ENCODE results near the gene ROPN1L. TPM values are rescaled to one million over a fixed set of nuclear protein-coding genes. Genes with fewer than 3 reads are reported as not detected.

ROPN1L gene
- total and polyA plus RNA-seq, 2 of the 13 experiments (the other 11 are each of a cell fraction or from before 2014, with no cell fraction given): not detected

- TF ChIP-seq ZNF883 (CRISPR knock-in tag; IDR thresholded peaks at IDR 0.05; ENCODE audit: not compliant biosample characterization) (no peak), PITX1 (CRISPR knock-in tag; IDR thresholded peaks at IDR 0.05) (no peak)
Measured at GRCh38 chr5:10420932-10421331, 20.7 kb upstream of the ROPN1L start (continued).

- intact Hi-C loops (cut with micrococcal nuclease; ENCODE audit: unreplicated experiment): no loop called here
- TF ChIP-seq ZNF652 (CRISPR knock-in tag; IDR thresholded peaks at IDR 0.05; ENCODE audit: borderline replicate concordance, low read depth): no peak
- TF ChIP-seq NFE2L2 (IDR thresholded peaks at IDR 0.05; ENCODE audit: low read length): peak; percentile 48; the same call in 1 of the 2 replicates
- Histone ChIP-seq H3K27me3 (ENCODE audit: control insufficient read depth in 1 of 2, insufficient read depth in 2 of 2, low read length in 2 of 2) (no peaks in the 10 kb centered on the region), H3K9me3 (ENCODE audit: low read length) (no peaks in the 10 kb centered on the region), H3K9ac (ENCODE audit: insufficient read depth, low read depth, low read length) (no peak overlapping the region), H4K20me1 (ENCODE audit: insufficient read depth, low read length) (no peaks in the 10 kb centered on the region), H3K79me2 (ENCODE audit: insufficient read depth, low read length) (no peaks in the 10 kb centered on the region), H3K4me1 (ENCODE audit: insufficient read depth, low read length) (no peaks in the 10 kb centered on the region), H3K36me3 (replicated peaks in 1 of 2; ENCODE audit: control insufficient read depth in 1 of 2, insufficient read depth in 2 of 2, low read length in 2 of 2) (peaks cover 13 to 73% of the 10 kb centered on the region in 2 experiments), H3K27ac (ENCODE audit: extremely low read length, insufficient read depth, low read length) (no peak overlapping the region), H3K4me3 (replicated peaks in 1 of 3; ENCODE audit: insufficient read depth in 1 of 3, low read depth in 2 of 3, low read length in 3 of 3) (no peak overlapping the region), H3K4me2 (ENCODE audit: low read depth, low read length) (no peak overlapping the region), H2AFZ (ENCODE audit: low read length) (no peak overlapping the region)
- ATAC-seq (no peak), DNase-seq (ENCODE audit: low spot score) (no peak), FAIRE-seq (no peak)
- POLR2A ChIA-PET: no interaction called here
- CTCF ChIA-PET (ENCODE audit: low intra/inter-chr PET ratio, low total read pairs): no interaction called here
- in situ Hi-C loops (cut with HindIII; ENCODE audit: extremely low pct_ligation_motif_present, low pct_unique_long_range_greater_than_20kb): no loop called here
- BruUV-seq (replicated peaks): no TSS peak
- WGBS (ENCODE audit: low lambda C conversion rate): 97% methylated on average over 12 of the region's 12 CpGs
Measured at GRCh38 chr5:10421896-10422691, 19.6 kb upstream of the ROPN1L start.

- Histone ChIP-seq H3K4me2 (ENCODE audit: low read depth, low read length) (no peak overlapping the region), H3K9me3 (ENCODE audit: low read length) (no peaks in the 10 kb centered on the region), H3K9ac (ENCODE audit: insufficient read depth, low read depth, low read length) (no peak overlapping the region), H3K27ac (ENCODE audit: extremely low read length, insufficient read depth, low read length) (no peak overlapping the region), H3K4me3 (replicated peaks in 1 of 3; ENCODE audit: insufficient read depth in 1 of 3, low read depth in 2 of 3, low read length in 3 of 3) (no peak overlapping the region), H2AFZ (ENCODE audit: low read length) (no peak overlapping the region), H3K36me3 (replicated peaks in 1 of 2; ENCODE audit: control insufficient read depth in 1 of 2, insufficient read depth in 2 of 2, low read length in 2 of 2) (peaks cover 12 to 75% of the 10 kb centered on the region in 2 experiments), H3K4me1 (ENCODE audit: insufficient read depth, low read length) (no peaks in the 10 kb centered on the region), H3K79me2 (ENCODE audit: insufficient read depth, low read length) (no peaks in the 10 kb centered on the region), H3K27me3 (ENCODE audit: control insufficient read depth in 1 of 2, insufficient read depth in 2 of 2, low read length in 2 of 2) (no peaks in the 10 kb centered on the region), H4K20me1 (ENCODE audit: insufficient read depth, low read length) (no peaks in the 10 kb centered on the region)
- TF ChIP-seq ISX (CRISPR knock-in tag; conservative IDR thresholded peaks at IDR 0.05) (no peak), SMC3 (IDR thresholded peaks at IDR 0.05; ENCODE audit: low read length) (no peak), HNF4A (CRISPR knock-in tag; IDR thresholded peaks at IDR 0.05) (no peak), TFAP4 (IDR thresholded peaks at IDR 0.05; ENCODE audit: borderline replicate concordance, low read depth) (no peak), FLYWCH1 (CRISPR knock-in tag; IDR thresholded peaks at IDR 0.05) (no peak), MAZ (IDR thresholded peaks at IDR 0.05; ENCODE audit: borderline replicate concordance, low read depth, low read length) (no peak), MAZ (CRISPR knock-in tag; IDR thresholded peaks at IDR 0.05; ENCODE audit: low read depth) (no peak), ELF4 (CRISPR knock-in tag; IDR thresholded peaks at IDR 0.05; ENCODE audit: borderline replicate concordance) (no peak), THAP7 (CRISPR knock-in tag; IDR thresholded peaks at IDR 0.05) (no peak), ZNF83 (CRISPR knock-in tag; IDR thresholded peaks at IDR 0.05; ENCODE audit: borderline replicate concordance) (no peak), ZNF703 (CRISPR knock-in tag; IDR thresholded peaks at IDR 0.05; ENCODE audit: borderline replicate concordance) (no peak), ZMYM3 (CRISPR knock-in tag; IDR thresholded peaks at IDR 0.05) (no peak)
- 98% methylated on average over 2 of the region's 2 CpGs for WGBS (ENCODE audit: low lambda C conversion rate)
- DNase-seq (ENCODE audit: low spot score) (no peak), FAIRE-seq (no peak), ATAC-seq (no peak)
- POLR2A ChIA-PET: no interaction called here
- in situ Hi-C loops (cut with HindIII; ENCODE audit: extremely low pct_ligation_motif_present, low pct_unique_long_range_greater_than_20kb) (no loop called here), intact Hi-C loops (cut with micrococcal nuclease; ENCODE audit: unreplicated experiment) (no loop called here)
- BruUV-seq (replicated peaks): no TSS peak
- CTCF ChIA-PET (ENCODE audit: low intra/inter-chr PET ratio, low total read pairs): interaction anchor here (2.5 kb wide), 1 partner anchor 139 kb away, joined by 13 read pairs; no protein-coding TSS in a partner anchor
Measured at GRCh38 chr5:10423022-10423421, 18.7 kb upstream of the ROPN1L start.
